ENCODE measurements around the gene STUM. TPM values are rescaled to one million over a fixed set of nuclear protein-coding genes. Genes with fewer than 3 reads are reported as not detected.
A peak's percentile ranks its signal among the peaks of the same experiment; 100 is the strongest.

The STUM gene
- total RNA-seq, 1 donor from 2014 or later: 0.55 TPM

GRCh38 chr1:226523646-226524406 lies 24.7 kb upstream of the STUM start:
- DNase-seq (ENCODE audit: low spot score, unreplicated experiment): no peak
- no peak for TF ChIP-seq CTCF (IDR thresholded peaks at IDR 0.05; ENCODE audit: unreplicated experiment)
- Mint-ChIP-seq H3K4me3 (ENCODE audit: low read depth) (no peak overlapping the region), H3K27me3 (peaks cover 13% of the 10 kb centered on the region), H3K9me3 (ENCODE audit: low read depth) (no peaks in the 10 kb centered on the region), H3K27ac (no peak overlapping the region), H3K36me3 (ENCODE audit: insufficient read depth) (no peaks in the 10 kb centered on the region), H3K4me1 (ENCODE audit: low read depth) (no peaks in the 10 kb centered on the region)

- no peak for TF ChIP-seq CTCF (IDR thresholded peaks at IDR 0.05; ENCODE audit: unreplicated experiment)
- no peaks in the 10 kb centered on the region for H3K36me3 Mint-ChIP-seq (ENCODE audit: insufficient read depth)
- no peak overlapping the region for H3K27ac Mint-ChIP-seq
- H3K4me1 Mint-ChIP-seq (ENCODE audit: low read depth): no peaks in the 10 kb centered on the region
- DNase-seq (ENCODE audit: low spot score, unreplicated experiment): no peak
- H3K27me3 Mint-ChIP-seq: peaks cover 13% of the 10 kb centered on the region
- H3K9me3 Mint-ChIP-seq (ENCODE audit: low read depth): no peaks in the 10 kb centered on the region
- H3K4me3 Mint-ChIP-seq (ENCODE audit: low read depth): no peak overlapping the region
These were observed 24.0 kb upstream of the STUM start for GRCh38 chr1:226524547-226524946.

GRCh38 chr1:226525750-226526149 lies 22.8 kb upstream of the STUM start:
- Mint-ChIP-seq H3K27me3 (peaks cover 8% of the 10 kb centered on the region), H3K9me3 (ENCODE audit: low read depth) (no peaks in the 10 kb centered on the region), H3K4me3 (ENCODE audit: low read depth) (no peak overlapping the region), H3K4me1 (ENCODE audit: low read depth) (no peaks in the 10 kb centered on the region), H3K36me3 (ENCODE audit: insufficient read depth) (no peaks in the 10 kb centered on the region), H3K27ac (no peak overlapping the region)
- no peak for TF ChIP-seq CTCF (IDR thresholded peaks at IDR 0.05; ENCODE audit: unreplicated experiment)
- DNase-seq (ENCODE audit: low spot score, unreplicated experiment): no peak

- H3K4me1 Mint-ChIP-seq (ENCODE audit: low read depth): no peaks in the 10 kb centered on the region
- no peaks in the 10 kb centered on the region for H3K36me3 Mint-ChIP-seq (ENCODE audit: insufficient read depth)
- H3K27me3 Mint-ChIP-seq: peaks cover 8% of the 10 kb centered on the region
- no peaks in the 10 kb centered on the region for H3K9me3 Mint-ChIP-seq (ENCODE audit: low read depth)
- TF ChIP-seq CTCF (IDR thresholded peaks at IDR 0.05; ENCODE audit: unreplicated experiment): no peak
- H3K27ac Mint-ChIP-seq: peak overlapping the region; percentile 40
- DNase-seq (ENCODE audit: low spot score, unreplicated experiment): no peak
- no peak overlapping the region for H3K4me3 Mint-ChIP-seq (ENCODE audit: low read depth)
These were observed 21.6 kb upstream of the STUM start for GRCh38 chr1:226526801-226527595.

- TF ChIP-seq CTCF (IDR thresholded peaks at IDR 0.05; ENCODE audit: unreplicated experiment): no peak
These were observed 18.7 kb upstream of the STUM start for GRCh38 chr1:226529891-226530290.

More at GRCh38 chr1:226529891-226530290, 18.7 kb upstream of the STUM start:
- Mint-ChIP-seq H3K27ac (no peak overlapping the region), H3K4me1 (ENCODE audit: low read depth) (peaks cover 10% of the 10 kb centered on the region), H3K9me3 (ENCODE audit: low read depth) (no peaks in the 10 kb centered on the region), H3K27me3 (peaks cover 5% of the 10 kb centered on the region), H3K36me3 (ENCODE audit: insufficient read depth) (no peaks in the 10 kb centered on the region), H3K4me3 (ENCODE audit: low read depth) (no peak overlapping the region)
- no peak for DNase-seq (ENCODE audit: low spot score, unreplicated experiment)
